Activated CD4-positive, alpha-beta T cell treated with anti-CD3 and anti-CD28 coated beads for 36 hours (primary cell): Measurements from ENCODE around the gene CRACR2A. TPM values are rescaled to one million over a fixed set of nuclear protein-coding genes. Genes with fewer than 3 reads are reported as not detected.

Experiments
- ATAC-seq: fragments of 200-7000 bp; cut with Tn5 transposase; one replicate; pipeline ENCODE4 v1.10.0; 2021; ENCODE audit warnings: mild to moderate bottlenecking, moderate library complexity
- CTCF ChIA-PET: fragments of 350-600 bp; sonication (Branson Sonifier 250); formaldehyde crosslinking; loops from one replicate; lab custom pipeline; 2021; ENCODE audit warnings: antibody characterized with exemption; lab: Charles Lee
- POLR2A ChIA-PET: fragments of 350-600 bp; sonication (Branson Sonifier 250); formaldehyde crosslinking; loops from one replicate; lab custom pipeline; 2021; ENCODE audit warnings: antibody characterized with exemption, inconsistent platforms; lab: Charles Lee
- DNase-seq: peaks from one replicate; pipeline ENCODE4 v3.0.0-alpha.2; 2020
- H3K27ac Mint-ChIP-seq: one replicate; pipeline ENCODE4 v1.8.0; 2021; ENCODE audit warnings: mixed read lengths
- H3K27me3 Mint-ChIP-seq: one replicate; pipeline ENCODE4 v1.8.0; 2021; ENCODE audit warnings: mixed read lengths
- H3K36me3 Mint-ChIP-seq: one replicate; pipeline ENCODE4 v1.8.0; 2021; ENCODE audit warnings: low read depth, mixed read lengths
- H3K4me1 Mint-ChIP-seq: one replicate; pipeline ENCODE4 v1.8.0; 2021; ENCODE audit warnings: mixed read lengths
- H3K4me3 Mint-ChIP-seq: one replicate; pipeline ENCODE4 v1.8.0; 2021; ENCODE audit warnings: mild to moderate bottlenecking, moderate library complexity, mixed read lengths
- H3K9me3 Mint-ChIP-seq: one replicate; pipeline ENCODE4 v1.8.0; 2021; ENCODE audit warnings: low read depth, mixed read lengths
- intact Hi-C, 2 experiments: fragments of 100-400 bp; cut with DNase I in 1 of 2; cut with micrococcal nuclease in 1 of 2; formaldehyde crosslinking; loops; one replicate each; pipeline versions ENCODE4 v1.14.2 to v1.15.1; 2022 to 2024; cut with DNase I, micrococcal nuclease
- total RNA-seq, 2 experiments: library from RNA; stranded (reverse); gene quantifications; one replicate each; pipeline ENCODE4 v1.2.3, GENCODE V29; 2021

Gene CRACR2A
- total RNA-seq, 2 experiments from 2014 or later: 19.2 to 22.5 TPM

DNA sequence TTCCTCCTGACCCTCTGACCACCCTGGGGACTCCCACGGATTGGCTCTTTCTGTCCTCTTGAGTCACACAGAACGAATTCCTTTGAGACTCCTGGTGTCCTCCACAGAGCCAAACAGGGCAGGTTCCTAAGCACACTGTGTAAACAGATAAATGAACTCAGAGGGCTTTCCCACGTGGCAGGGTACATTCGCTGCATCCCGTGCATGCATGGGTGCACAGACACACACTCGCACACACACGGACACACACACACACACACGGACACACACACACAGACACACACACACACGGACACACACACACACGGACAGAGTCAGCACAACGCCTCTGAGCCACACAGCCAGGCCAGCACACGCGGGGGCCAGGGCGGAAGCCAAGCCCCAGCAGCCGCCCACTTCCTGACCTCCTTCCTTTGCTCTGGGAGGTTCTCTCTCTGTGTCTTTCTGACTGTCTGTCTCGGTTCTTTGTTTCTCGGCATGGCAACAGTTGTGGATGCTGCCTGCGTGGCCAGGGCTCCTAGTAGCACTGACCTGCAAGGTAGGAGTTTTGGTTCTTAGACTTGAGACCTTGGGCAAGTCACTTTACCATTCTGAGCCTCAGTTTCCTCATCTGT is 706 bp downstream of the CRACR2A start:
- Mint-ChIP-seq H3K4me3 (peak overlapping the region; percentile 86), H3K27ac (peak overlapping the region; percentile 92), H3K27me3 (no peaks in the 10 kb centered on the region), H3K9me3 (no peaks in the 10 kb centered on the region), H3K4me1 (peaks cover 57% of the 10 kb centered on the region), H3K36me3 (peaks cover 25% of the 10 kb centered on the region)
- ChIA-PET CTCF (interaction anchor here (0.6 to 1.0 kb wide), 4 partner anchors 10 to 43 kb away, joined by 3 to 5 read pairs (median 3); no protein-coding TSS in a partner anchor), POLR2A (interaction anchor here (1.0 kb wide), 1 partner anchor 9 kb away, joined by 6 read pairs; no protein-coding TSS in a partner anchor)
- ATAC-seq: peak; percentile 76
- DNase-seq: peak; percentile 82
- intact Hi-C loops: loop anchor here (1.0 to 10.0 kb wide), 8 partner anchors 23 to 939 kb away; partner anchors contain the start of genes PARP11 (in 2 of the 2), ITFG2 (in 1 of the 2) and TSPAN9 (in 1 of the 2)

DNA sequence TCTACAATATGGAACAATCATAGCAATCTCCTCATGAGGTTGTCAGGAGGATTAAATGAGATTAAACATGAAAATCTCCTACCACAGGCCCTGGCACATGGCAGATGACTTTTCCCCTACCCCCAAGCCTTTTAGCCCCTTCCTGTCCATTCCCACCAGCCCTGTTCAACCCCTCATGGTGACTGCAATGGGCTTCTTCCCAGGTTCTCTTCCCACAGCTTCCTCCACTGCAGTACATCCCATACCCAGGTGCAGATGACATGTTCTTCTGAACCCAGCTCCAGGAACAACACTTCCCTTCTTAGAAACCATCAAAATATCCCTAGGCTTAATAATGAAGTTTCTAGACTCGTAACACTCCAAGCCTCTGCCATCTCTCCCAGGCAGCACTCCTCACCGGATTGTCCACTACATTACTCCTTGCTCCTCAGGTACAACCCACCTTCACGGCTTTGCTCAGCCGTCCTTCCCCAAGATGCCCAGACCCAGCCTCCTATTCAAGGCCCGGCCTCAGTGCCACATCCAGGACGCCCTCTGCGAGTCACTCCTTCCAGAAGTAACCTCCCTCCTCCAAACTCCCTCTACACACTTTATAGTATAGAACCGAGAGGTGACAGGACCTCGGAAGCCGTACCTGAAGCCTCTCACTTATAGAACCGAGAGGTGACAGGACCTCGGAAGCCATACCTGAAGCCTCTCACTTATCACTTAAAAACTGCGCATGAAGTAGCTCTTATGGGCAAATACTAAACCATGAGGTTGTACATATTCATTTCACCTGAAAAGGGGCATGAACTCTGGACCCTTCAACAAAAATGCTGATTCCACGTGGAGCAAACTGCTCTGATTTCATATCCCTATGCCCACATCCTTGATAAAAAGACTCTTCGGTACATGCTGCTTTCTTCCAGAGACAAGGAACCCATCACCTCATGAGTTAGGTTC is 1.5 kb downstream of the CRACR2A start:
- POLR2A ChIA-PET: no interaction called here
- Mint-ChIP-seq H3K9me3 (no peaks in the 10 kb centered on the region), H3K27me3 (no peaks in the 10 kb centered on the region), H3K4me1 (peaks cover 60% of the 10 kb centered on the region), H3K4me3 (peak overlapping the region; percentile 86), H3K27ac (peak overlapping the region; percentile 92), H3K36me3 (peaks cover 33% of the 10 kb centered on the region)
- intact Hi-C loops: loop anchor here (1.0 to 10.0 kb wide), 8 partner anchors 23 to 939 kb away; partner anchors contain the start of genes PARP11 (in 2 of the 2), ITFG2 (in 1 of the 2) and TSPAN9 (in 1 of the 2)
- ATAC-seq: no peak
- peak; percentile 32 for DNase-seq
- CTCF ChIA-PET: interaction anchor here (1.1 kb wide), 1 partner anchor 53 kb away, joined by 3 read pairs; no protein-coding TSS in a partner anchor

DNA sequence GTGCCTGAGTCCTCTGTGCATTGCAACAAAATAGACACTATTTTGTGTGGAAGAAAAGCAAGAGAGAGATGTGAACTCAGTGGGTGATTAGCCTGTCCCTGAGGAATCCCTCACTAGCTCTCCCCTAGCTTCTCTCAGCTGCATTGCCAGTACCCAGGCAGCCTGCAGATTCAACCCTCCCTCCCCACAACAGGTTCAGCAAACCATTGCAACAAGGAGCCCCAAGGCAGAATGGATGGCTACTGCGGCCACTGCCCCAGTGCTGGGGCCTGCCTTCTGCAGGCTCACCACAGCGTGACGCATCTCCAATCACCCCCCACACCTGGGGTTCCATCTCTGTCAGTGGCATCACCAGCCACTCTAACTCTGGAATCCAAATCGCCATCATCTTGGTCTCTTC is 2.3 kb downstream of the CRACR2A start:
- DNase-seq (no peak), ATAC-seq (no peak)
- Mint-ChIP-seq H3K36me3 (peaks cover 40% of the 10 kb centered on the region), H3K27ac (peak overlapping the region; percentile 92), H3K27me3 (no peaks in the 10 kb centered on the region), H3K9me3 (no peaks in the 10 kb centered on the region), H3K4me1 (peaks cover 62% of the 10 kb centered on the region), H3K4me3 (no peak overlapping the region)
- ChIA-PET CTCF (interaction anchor here (1.1 kb wide), 1 partner anchor 53 kb away, joined by 3 read pairs; no protein-coding TSS in a partner anchor), POLR2A (no interaction called here)
- intact Hi-C loops: loop anchor here (5.0 to 10.0 kb wide), 3 partner anchors 122 to 754 kb away; partner anchors contain the start of genes PARP11 (in 1 of the 2) and TSPAN9 (in 1 of the 2)

DNA sequence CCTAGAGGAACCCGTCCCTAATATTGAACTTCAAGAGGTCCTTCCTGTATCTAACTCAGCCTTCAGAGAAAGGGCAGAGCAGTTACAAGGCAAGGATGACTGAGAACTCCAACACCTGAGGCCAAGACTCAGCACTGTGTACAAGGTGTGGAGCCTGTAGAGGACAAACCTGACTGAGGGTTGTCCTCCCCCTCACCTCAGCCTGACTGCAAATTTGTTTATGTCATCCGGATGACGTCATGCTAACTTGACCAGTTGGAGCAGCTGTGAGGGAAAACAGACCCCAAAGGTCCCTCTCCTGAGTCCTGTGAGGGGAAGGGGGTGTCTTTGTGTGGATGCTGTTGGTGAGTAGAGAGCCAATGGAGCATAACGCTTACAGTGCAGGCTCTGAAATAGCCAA is 4.3 kb downstream of the CRACR2A start:
- Mint-ChIP-seq H3K4me1 (peaks cover 66% of the 10 kb centered on the region), H3K9me3 (no peaks in the 10 kb centered on the region), H3K27me3 (no peaks in the 10 kb centered on the region), H3K4me3 (no peak overlapping the region), H3K36me3 (peaks cover 54% of the 10 kb centered on the region), H3K27ac (peak overlapping the region; percentile 1)
- ChIA-PET POLR2A (no interaction called here), CTCF (interaction anchor here (0.6 kb wide), 2 partner anchors 93 to 842 kb away, joined by 3 read pairs; no protein-coding TSS in a partner anchor)
- intact Hi-C loops: no loop called here
- DNase-seq (no peak), ATAC-seq (no peak)

DNA sequence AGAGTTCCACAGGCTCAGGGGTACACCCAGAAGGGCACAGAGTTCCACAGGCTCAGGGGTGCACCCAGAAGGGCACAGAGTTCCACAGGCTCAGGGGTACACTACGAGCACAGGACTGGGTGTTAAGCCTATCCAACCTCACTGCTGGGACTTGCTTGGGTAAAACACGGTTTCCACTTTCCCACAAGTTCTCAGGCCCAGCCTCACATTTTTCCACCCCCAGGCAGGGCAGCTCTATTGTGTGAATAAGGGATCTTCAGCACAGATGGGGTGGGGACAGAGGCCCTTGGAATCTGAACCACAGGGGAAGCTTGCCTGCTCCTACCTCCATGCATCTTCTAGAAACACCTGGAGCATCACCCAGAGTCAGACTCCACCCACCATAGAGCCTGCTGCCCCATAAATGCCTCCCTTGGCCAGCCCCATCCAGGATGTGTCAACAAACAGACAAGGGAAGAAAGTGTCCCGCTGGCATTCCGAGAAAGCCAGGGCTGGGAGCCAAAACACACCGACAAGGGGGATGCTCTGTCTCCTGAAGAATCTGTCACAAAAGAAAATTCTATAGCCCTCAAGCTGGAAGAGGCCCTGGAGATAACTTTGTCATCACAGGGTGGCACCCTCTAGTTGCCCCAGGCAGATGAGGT is 4.8 kb downstream of the CRACR2A start:
- Mint-ChIP-seq H3K4me1 (peaks cover 65% of the 10 kb centered on the region), H3K27me3 (no peaks in the 10 kb centered on the region), H3K27ac (peak overlapping the region; percentile 1), H3K9me3 (no peaks in the 10 kb centered on the region), H3K4me3 (no peak overlapping the region), H3K36me3 (peaks cover 55% of the 10 kb centered on the region)
- CTCF ChIA-PET: interaction anchor here (0.6 kb wide), 1 partner anchor 843 kb away, joined by 3 read pairs; no protein-coding TSS in a partner anchor
- intact Hi-C loops: no loop called here
- DNase-seq: no peak
- POLR2A ChIA-PET: interaction anchor here (0.5 kb wide), 1 partner anchor 130 kb away, joined by 5 read pairs; no protein-coding TSS in a partner anchor
- ATAC-seq: no peak

DNA sequence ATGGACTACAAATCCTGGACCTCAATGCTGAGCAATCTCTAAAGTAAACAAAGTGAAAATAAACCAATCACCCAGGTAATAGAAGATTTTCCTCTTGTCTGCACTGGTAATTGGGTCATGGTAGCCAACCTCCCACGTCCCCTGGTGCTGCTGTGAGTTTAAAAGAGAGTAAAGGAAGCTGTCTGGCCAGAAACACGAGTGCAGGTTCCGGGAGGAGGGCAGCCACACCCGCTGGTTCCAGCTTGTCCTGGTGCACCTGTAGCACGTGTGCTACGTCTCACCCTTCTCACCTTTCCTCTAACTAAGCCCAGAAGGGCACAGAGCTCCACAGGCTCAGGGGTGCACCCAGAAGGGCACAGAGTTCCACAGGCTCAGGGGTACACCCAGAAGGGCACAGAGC is 5.4 kb downstream of the CRACR2A start:
- H3K4me3 Mint-ChIP-seq: no peak overlapping the region
- H3K27ac Mint-ChIP-seq: peak overlapping the region; percentile 23
- H3K27me3 Mint-ChIP-seq: no peaks in the 10 kb centered on the region
- intact Hi-C loops: no loop called here
- H3K9me3 Mint-ChIP-seq: no peaks in the 10 kb centered on the region
- peaks cover 65% of the 10 kb centered on the region for H3K4me1 Mint-ChIP-seq
- no peak for ATAC-seq
- POLR2A ChIA-PET: interaction anchor here (0.5 kb wide), 1 partner anchor 131 kb away, joined by 5 read pairs; no protein-coding TSS in a partner anchor
- DNase-seq: peak; percentile 36
- H3K36me3 Mint-ChIP-seq: peaks cover 57% of the 10 kb centered on the region
- CTCF ChIA-PET: no interaction called here

DNA sequence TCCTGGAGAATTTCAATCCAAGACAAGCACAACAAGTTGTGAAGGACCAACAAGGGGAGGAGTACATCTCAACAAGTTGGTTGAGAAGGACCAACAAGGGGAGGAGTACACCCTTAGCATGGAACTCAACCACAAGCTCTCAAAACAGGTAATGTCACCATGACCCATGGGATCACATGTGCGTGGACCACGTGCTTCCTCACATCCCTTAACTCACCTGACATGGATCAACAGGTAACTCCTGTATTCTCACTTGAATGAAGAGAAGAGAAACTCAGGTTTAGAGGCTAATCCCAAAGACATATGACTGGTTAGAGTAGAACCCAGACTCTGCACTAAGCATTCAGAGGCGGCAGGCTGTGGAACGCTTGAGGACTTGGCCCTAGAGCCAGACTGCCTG is 6.2 kb downstream of the CRACR2A start:
- Mint-ChIP-seq H3K27ac (no peak overlapping the region), H3K27me3 (no peaks in the 10 kb centered on the region), H3K9me3 (no peaks in the 10 kb centered on the region), H3K4me1 (peaks cover 60% of the 10 kb centered on the region), H3K36me3 (peaks cover 55% of the 10 kb centered on the region), H3K4me3 (no peak overlapping the region)
- ATAC-seq: no peak
- DNase-seq: no peak
- ChIA-PET POLR2A (no interaction called here), CTCF (no interaction called here)
- intact Hi-C loops: no loop called here

DNA sequence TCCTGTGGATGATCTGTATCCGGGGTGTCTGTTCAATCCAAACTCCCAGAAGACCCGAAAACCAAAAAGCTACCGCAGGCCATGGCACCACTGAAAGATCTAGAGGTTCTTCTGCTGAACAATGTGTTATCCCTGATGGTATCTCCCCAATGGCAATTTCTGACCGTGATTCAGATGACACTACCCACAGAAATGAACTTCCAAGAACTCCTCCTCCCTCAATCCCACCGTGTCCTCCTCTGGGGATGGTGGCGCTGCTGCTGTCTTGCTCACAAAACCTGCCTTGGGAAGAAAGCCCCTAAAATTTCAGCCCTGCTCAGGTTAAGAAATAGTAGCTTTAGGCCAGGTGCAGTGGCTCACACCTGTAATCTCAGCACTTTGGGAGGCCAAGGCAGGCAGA is 7.8 kb downstream of the CRACR2A start:
- Mint-ChIP-seq H3K4me1 (peaks cover 45% of the 10 kb centered on the region), H3K36me3 (peaks cover 48% of the 10 kb centered on the region), H3K27me3 (no peaks in the 10 kb centered on the region), H3K4me3 (no peak overlapping the region), H3K9me3 (no peaks in the 10 kb centered on the region), H3K27ac (peak overlapping the region; percentile 52)
- CTCF ChIA-PET: interaction anchor here (0.9 kb wide), 1 partner anchor 58 kb away, joined by 3 read pairs; no protein-coding TSS in a partner anchor
- DNase-seq (no peak), ATAC-seq (no peak)
- POLR2A ChIA-PET: no interaction called here
- intact Hi-C loops: no loop called here

DNA sequence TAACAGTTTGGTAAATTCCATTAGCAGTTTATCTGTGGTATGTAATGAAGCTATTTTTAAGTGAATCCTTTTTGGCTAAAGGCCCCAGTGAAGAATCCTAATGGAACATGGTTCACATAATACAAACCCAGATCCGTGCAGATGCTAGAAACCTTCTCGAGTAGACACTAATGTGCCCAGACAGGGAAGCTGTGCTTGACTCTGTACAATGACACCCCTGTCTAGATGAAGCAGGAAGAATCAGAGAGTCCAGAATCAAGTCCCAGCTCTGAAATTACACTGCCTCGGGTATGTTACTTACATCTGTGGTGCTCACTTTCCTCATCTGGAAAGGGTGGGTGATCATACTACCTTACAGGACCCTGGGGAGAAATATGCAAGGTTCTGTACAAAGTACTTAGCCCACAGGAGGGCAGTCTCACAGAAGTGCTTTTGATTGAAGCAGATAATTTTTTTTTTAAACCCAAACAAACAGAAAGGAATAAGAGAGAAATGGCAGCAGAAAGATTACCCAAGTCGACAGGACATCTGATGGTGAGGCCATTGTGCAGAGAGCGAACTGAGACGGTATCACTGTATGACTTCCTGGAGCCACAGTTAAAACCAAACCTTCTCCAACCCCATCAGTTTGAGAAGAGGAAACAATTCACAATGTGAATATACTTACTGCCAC is 8.5 kb downstream of the CRACR2A start:
- ChIA-PET CTCF (interaction anchor here (0.6 to 0.7 kb wide), 2 partner anchors 60 to 433 kb away, joined by 3 read pairs; no protein-coding TSS in a partner anchor), POLR2A (interaction anchor here (1.6 kb wide), 1 partner anchor 9 kb away, joined by 6 read pairs; the partner anchor contains the start of gene CRACR2A)
- H3K4me3 Mint-ChIP-seq: no peak overlapping the region
- H3K36me3 Mint-ChIP-seq: peaks cover 45% of the 10 kb centered on the region
- ATAC-seq (peak; percentile 27), DNase-seq (no peak)
- H3K27ac Mint-ChIP-seq: peak overlapping the region; percentile 52
- peaks cover 41% of the 10 kb centered on the region for H3K4me1 Mint-ChIP-seq
- H3K9me3 Mint-ChIP-seq: no peaks in the 10 kb centered on the region
- intact Hi-C loops: no loop called here
- H3K27me3 Mint-ChIP-seq: no peaks in the 10 kb centered on the region

DNA sequence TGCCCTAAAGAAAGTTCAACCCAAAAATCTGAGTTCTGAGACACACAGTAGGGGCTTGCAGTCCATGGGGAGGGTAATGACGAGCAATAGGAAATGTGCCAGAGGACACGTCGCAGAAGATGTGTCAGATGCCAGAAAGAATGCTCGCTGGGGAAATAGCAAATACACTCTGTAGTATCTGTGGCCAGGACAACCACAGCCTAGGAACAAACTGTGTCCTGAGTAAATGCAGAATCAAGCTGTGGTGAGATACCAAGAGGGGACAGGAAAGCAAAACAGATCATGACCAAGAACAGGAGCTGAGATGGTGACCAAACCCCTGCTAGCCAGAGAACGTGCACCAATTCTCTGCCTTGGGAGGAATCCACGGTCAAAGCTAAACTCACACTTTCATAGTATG is 9.1 kb downstream of the CRACR2A start:
- Mint-ChIP-seq H3K4me1 (peaks cover 39% of the 10 kb centered on the region), H3K9me3 (no peaks in the 10 kb centered on the region), H3K36me3 (peaks cover 45% of the 10 kb centered on the region), H3K4me3 (no peak overlapping the region), H3K27ac (no peak overlapping the region), H3K27me3 (no peaks in the 10 kb centered on the region)
- ATAC-seq: peak; percentile 68
- ChIA-PET CTCF (interaction anchor here (0.6 to 0.7 kb wide), 2 partner anchors 60 to 433 kb away, joined by 3 read pairs; no protein-coding TSS in a partner anchor), POLR2A (interaction anchor here (1.6 kb wide), 1 partner anchor 9 kb away, joined by 6 read pairs; the partner anchor contains the start of gene CRACR2A)
- DNase-seq: peak; percentile 61
- intact Hi-C loops: no loop called here
